Measurements from ENCODE around the gene ARCN1. TPM values are rescaled to one million over a fixed set of nuclear protein-coding genes. Genes with fewer than 3 reads are reported as not detected.

Gene ARCN1
- total and polyA plus RNA-seq, 11 donors, result 53.1 to 127 (median 99.6) TPM

- H3K4me1 ChIP-seq, result peaks cover 0 to 87% (median 47%) of the 10 kb centered on the region in 12 donors
- peaks cover 3 to 100% (median 82%) of the 10 kb centered on the region in 9 donors for H3K36me3 ChIP-seq
- DNase-seq (no peak), ATAC-seq (peak in 3 of 4 donors; percentile 1 to 7 (median 5))
- H3K4me3 ChIP-seq, result peak overlapping the region in 7 of 12 donors; percentile 12 to 32 (median 22)
- intact Hi-C loops (cut with DNase I), result no loop called here
- 38 to 44% (median 43%) methylated on average over 15 of the region's 15 CpGs for WGBS, 4 donors
- no peaks in the 10 kb centered on the region for H3K27me3 ChIP-seq
- TF ChIP-seq POLR2A (IDR thresholded peaks at IDR 0.05), result no peak
- TF ChIP-seq, protein P1, sequence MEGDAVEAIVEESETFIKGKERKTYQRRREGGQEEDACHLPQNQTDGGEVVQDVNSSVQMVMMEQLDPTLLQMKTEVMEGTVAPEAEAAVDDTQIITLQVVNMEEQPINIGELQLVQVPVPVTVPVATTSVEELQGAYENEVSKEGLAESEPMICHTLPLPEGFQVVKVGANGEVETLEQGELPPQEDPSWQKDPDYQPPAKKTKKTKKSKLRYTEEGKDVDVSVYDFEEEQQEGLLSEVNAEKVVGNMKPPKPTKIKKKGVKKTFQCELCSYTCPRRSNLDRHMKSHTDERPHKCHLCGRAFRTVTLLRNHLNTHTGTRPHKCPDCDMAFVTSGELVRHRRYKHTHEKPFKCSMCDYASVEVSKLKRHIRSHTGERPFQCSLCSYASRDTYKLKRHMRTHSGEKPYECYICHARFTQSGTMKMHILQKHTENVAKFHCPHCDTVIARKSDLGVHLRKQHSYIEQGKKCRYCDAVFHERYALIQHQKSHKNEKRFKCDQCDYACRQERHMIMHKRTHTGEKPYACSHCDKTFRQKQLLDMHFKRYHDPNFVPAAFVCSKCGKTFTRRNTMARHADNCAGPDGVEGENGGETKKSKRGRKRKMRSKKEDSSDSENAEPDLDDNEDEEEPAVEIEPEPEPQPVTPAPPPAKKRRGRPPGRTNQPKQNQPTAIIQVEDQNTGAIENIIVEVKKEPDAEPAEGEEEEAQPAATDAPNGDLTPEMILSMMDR (IDR thresholded peaks at IDR 0.05), result no peak
- no peaks in the 10 kb centered on the region for H3K9me3 ChIP-seq
- H3K27ac ChIP-seq, result peak overlapping the region in 11 of 12 donors; percentile 4 to 86 (median 71)
Observed at GRCh38 chr11:118635237-118635591, 63.0 kb downstream of the ARCN1 start.

GRCh38 chr11:118635642-118636041 is 63.4 kb downstream of the ARCN1 start:
- intact Hi-C loops (cut with DNase I), result no loop called here
- WGBS, 4 donors, result 42 to 63% (median 62%) methylated on average over 2 of the region's 2 CpGs
- Histone ChIP-seq H3K4me3 (no peak overlapping the region), H3K27me3 (no peaks in the 10 kb centered on the region), H3K36me3 (peaks cover 3 to 100% (median 81%) of the 10 kb centered on the region in 9 donors), H3K9me3 (no peaks in the 10 kb centered on the region), H3K27ac (peak overlapping the region in 10 of 12 donors; percentile 28 to 86 (median 72)), H3K4me1 (peaks cover 0 to 87% (median 46%) of the 10 kb centered on the region in 12 donors)
- no peak for ATAC-seq
- DNase-seq, result no peak
- TF ChIP-seq POLR2A (IDR thresholded peaks at IDR 0.05), result no peak
- TF ChIP-seq, protein P1 (IDR thresholded peaks at IDR 0.05), result no peak

- Histone ChIP-seq H3K27me3 (no peaks in the 10 kb centered on the region), H3K9me3 (no peaks in the 10 kb centered on the region), H3K4me1 (peaks cover 0 to 82% (median 48%) of the 10 kb centered on the region in 12 donors), H3K36me3 (peaks cover 4 to 100% (median 81%) of the 10 kb centered on the region in 9 donors), H3K4me3 (no peak overlapping the region), H3K27ac (peak overlapping the region in 2 of 12 donors; percentile 18 to 86)
- intact Hi-C loops (cut with DNase I), result no loop called here
- ATAC-seq (no peak), DNase-seq (no peak)
- 72 to 85% (median 74%) methylated on average over 8 of the region's 8 CpGs for WGBS, 4 donors
- TF ChIP-seq, protein P1 (IDR thresholded peaks at IDR 0.05), result no peak
- TF ChIP-seq POLR2A (IDR thresholded peaks at IDR 0.05), result no peak
Observed at GRCh38 chr11:118636569-118637290, 64.5 kb downstream of the ARCN1 start.

- Histone ChIP-seq H3K27me3 (no peaks in the 10 kb centered on the region), H3K27ac (peak overlapping the region in 2 of 12 donors; percentile 3 to 31), H3K4me3 (no peak overlapping the region), H3K36me3 (peaks cover 0 to 100% (median 87%) of the 10 kb centered on the region in 9 donors), H3K9me3 (no peaks in the 10 kb centered on the region), H3K4me1 (peaks cover 0 to 78% (median 46%) of the 10 kb centered on the region in 12 donors)
- TF ChIP-seq POLR2A (IDR thresholded peaks at IDR 0.05), result no peak
- TF ChIP-seq, protein P1 (IDR thresholded peaks at IDR 0.05), result no peak
- intact Hi-C loops (cut with DNase I), result no loop called here
- WGBS, 4 donors, result 92 to 98% (median 94%) methylated on average over 6 of the region's 6 CpGs
- ATAC-seq, result no peak
- DNase-seq, result no peak
Observed at GRCh38 chr11:118638726-118639125, 66.5 kb downstream of the ARCN1 start.
